BJ (cell line): ENCODE results near the gene PSMB11. TPM values are rescaled to one million over a fixed set of nuclear protein-coding genes. Genes with fewer than 3 reads are reported as not detected.

Experiments
- CTCF ChIA-PET: fragments of 350-600 bp; formaldehyde crosslinking; extraction: SDS; loops from one replicate; lab custom pipeline; 2021; ENCODE audit warnings: antibody characterized with exemption, inconsistent platforms; lab: Yijun Ruan, JAX
- POLR2A ChIA-PET: fragments of 300-600 bp; sonication (Branson Sonifier 250); formaldehyde crosslinking; extraction: SDS; loops from one replicate; lab custom pipeline; 2021; ENCODE audit warnings: antibody characterized with exemption; lab: Charles Lee
- DNase-seq: peaks from one replicate; pipeline ENCODE4 v3.0.0-alpha.2; 2011; ENCODE audit warnings: low read depth
- H3K27me3 ChIP-seq: 2 replicates; pipeline ENCODE4 v1.6.0; 2011; ENCODE audit warnings: low read length; ENCODE audit not compliant: control insufficient read depth, insufficient read depth
- H3K36me3 ChIP-seq: 2 replicates; pipeline ENCODE4 v1.5.1; 2011; ENCODE audit warnings: low read length; ENCODE audit not compliant: control insufficient read depth, insufficient read depth
- H3K4me3 ChIP-seq: 2 replicates; pipeline ENCODE4 v1.5.1; 2011; ENCODE audit warnings: low read depth, mild to moderate bottlenecking, control low read depth, low read length
- polyA plus RNA-seq: library from polyadenylated mRNA; depleted of rRNA; stranded (reverse); fragments of >200 nt; gene quantifications from 2 replicates; pipeline ENCODE4 v1.2.3, GENCODE V29; 2011
- TF ChIP-seq, protein P1 (sequence below): IDR thresholded peaks from 2 replicates; pipeline ENCODE4 v1.5.1; 2011; ENCODE audit warnings: low read depth, mild to moderate bottlenecking, control low read depth, inconsistent platforms, low read length, moderate library complexity; ENCODE audit not compliant: insufficient read depth

The PSMB11 gene
- polyA plus RNA-seq, 1 experiment: not detected

DNA sequence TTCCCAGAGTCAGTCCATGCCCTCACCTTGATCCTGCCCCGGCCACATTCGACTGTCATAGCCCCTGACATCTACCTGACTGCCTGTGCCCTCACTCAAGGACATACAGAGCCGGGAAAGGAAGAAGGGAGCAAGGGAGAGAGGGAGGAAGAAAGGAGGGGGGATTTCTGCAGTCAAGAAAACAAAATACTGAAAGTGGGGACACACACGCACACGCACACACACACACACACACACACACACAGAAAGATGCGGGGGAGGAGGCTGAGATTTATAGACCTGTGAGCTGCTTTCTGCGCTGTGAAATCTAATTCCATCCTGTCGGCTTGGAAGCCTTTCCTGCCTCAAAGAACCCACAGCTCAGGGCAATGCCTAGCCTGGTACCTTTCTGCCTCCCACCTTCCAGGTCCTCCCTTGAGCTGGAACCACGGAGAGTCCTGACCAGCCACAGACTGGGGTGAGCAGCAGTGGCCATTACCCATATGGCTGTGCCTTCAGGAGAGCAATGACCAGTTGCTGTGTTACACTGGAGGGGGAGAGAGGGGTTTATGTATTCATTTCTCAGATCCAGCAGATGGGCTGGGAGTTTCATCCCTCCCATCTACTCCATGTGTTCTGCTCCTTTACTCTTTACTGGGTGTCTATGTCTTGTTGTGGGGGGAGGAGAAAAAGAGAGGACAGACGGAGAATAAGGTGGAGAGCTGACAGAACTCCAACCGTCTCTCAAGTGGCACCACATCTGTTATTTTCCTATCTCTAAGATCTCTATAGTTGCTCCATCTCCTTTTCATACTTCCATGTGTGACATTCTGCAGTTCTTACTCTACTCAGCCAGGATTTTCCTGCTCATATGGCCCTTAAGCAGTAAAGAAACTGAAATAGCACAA lies 45.0 kb upstream of the PSMB11 start:
- ChIA-PET POLR2A (interaction anchor here (0.9 kb wide), 1 partner anchor 11 kb away, joined by 3 read pairs; no protein-coding TSS in a partner anchor), CTCF (interaction anchor here (0.8 to 18.4 kb wide), 7 partner anchors 11 to 112 kb away, joined by 3 to 539 read pairs (median 5); partner anchors contain the start of genes AJUBA and CDH24)
- Histone ChIP-seq H3K27me3 (no peaks in the 10 kb centered on the region), H3K4me3 (no peak overlapping the region), H3K36me3 (no peaks in the 10 kb centered on the region)
- DNase-seq: no peak
- TF ChIP-seq, protein P1, sequence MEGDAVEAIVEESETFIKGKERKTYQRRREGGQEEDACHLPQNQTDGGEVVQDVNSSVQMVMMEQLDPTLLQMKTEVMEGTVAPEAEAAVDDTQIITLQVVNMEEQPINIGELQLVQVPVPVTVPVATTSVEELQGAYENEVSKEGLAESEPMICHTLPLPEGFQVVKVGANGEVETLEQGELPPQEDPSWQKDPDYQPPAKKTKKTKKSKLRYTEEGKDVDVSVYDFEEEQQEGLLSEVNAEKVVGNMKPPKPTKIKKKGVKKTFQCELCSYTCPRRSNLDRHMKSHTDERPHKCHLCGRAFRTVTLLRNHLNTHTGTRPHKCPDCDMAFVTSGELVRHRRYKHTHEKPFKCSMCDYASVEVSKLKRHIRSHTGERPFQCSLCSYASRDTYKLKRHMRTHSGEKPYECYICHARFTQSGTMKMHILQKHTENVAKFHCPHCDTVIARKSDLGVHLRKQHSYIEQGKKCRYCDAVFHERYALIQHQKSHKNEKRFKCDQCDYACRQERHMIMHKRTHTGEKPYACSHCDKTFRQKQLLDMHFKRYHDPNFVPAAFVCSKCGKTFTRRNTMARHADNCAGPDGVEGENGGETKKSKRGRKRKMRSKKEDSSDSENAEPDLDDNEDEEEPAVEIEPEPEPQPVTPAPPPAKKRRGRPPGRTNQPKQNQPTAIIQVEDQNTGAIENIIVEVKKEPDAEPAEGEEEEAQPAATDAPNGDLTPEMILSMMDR: no peak

DNA sequence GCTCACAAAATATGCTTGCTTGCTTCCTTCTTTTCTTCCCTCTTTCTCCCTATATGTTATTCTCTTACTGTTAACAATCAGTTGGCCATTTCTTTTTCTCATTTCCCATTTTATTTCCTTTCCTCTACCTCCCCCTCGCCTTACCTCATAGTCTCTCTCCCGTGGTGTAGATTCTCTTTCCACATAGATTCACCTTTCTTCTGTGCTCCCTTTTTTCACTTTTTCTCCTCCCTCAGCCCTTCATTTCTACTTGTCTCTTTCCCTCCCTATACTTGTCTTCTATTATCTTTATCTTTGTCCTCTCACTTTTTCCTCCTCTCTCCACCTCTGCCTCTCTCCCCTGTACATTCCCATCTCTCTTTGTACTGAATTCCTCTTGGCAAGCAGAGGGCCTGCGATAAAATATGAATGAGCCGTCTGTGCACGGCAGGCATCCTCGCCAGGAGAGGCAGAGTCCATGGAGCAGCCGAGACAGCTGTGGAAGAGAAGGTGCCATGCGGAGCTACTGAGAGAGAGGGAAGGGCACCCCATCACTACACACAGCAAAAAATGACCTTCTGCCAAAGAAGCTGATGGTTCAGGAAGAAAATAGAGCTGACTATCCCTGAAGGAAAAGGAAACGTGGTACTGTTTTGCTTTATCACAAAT lies 44.2 kb upstream of the PSMB11 start:
- ChIA-PET POLR2A (no interaction called here), CTCF (interaction anchor here (6.4 to 18.4 kb wide), 3 partner anchors 10 to 60 kb away, joined by 59 to 539 read pairs (median 79); partner anchors contain the start of genes AJUBA and CDH24)
- Histone ChIP-seq H3K36me3 (no peaks in the 10 kb centered on the region), H3K4me3 (no peak overlapping the region), H3K27me3 (no peaks in the 10 kb centered on the region)
- DNase-seq: no peak
- TF ChIP-seq, protein P1: no peak

DNA sequence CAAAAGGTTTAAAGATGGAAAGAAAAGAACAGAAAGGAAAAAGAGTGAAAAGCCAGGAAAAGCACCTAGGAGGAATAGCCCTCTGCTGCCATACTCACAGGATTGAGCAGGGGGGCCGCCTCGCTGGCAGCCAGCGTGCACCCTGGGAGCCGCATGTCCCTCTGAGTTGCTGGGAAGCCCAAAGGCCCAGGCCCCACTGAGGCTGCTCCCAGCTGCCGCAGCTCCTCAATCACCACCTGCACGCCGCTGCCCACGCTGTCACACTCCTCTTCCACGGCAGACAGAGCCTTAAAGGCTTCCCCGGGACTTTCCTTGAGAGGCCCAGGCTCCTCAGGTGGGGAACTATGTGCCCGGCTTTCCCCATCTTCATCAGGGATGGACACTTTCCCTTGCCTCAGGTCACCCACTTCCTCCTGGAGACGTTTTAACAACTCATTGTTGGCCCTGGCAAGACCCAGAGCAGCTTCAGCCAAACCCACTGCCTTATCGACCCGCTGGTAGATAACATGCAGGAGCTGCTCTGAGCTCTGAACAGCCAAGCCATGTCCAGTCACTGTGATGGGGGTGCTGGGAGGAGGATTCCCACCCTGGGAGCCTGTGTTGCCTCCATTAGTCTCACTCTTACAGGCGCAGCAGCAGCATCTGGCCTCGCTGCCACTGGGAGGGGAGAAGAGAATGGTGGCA lies 43.5 kb upstream of the PSMB11 start:
- CTCF ChIA-PET: interaction anchor here (8.1 to 18.4 kb wide), 2 partner anchors 14 to 59 kb away, joined by 79 to 539 read pairs; partner anchors contain the start of genes AJUBA and CDH24
- POLR2A ChIA-PET: no interaction called here
- Histone ChIP-seq H3K4me3 (no peak overlapping the region), H3K27me3 (no peaks in the 10 kb centered on the region), H3K36me3 (no peaks in the 10 kb centered on the region)
- TF ChIP-seq, protein P1: no peak
- DNase-seq: no peak

DNA sequence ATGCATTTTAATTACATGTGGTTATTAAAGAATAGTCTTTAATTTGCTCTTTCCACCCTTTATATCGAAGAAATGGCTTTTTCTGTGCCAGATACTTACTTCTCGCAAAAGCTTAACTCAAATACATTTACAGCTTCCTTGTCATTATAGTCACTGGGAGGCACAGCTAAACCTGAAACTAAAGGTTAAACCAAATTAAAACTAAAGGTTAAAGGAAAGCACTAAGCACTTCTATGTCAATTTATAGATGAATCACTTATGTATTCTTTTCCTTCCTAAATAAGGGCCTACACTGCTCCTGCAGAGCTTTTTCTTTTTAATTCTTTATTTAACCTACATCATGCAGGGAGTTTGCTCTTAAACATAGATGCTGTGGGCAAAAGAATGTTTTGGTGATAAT lies 41.2 kb upstream of the PSMB11 start:
- CTCF ChIA-PET: interaction anchor here (0.9 to 2.8 kb wide), 5 partner anchors 8 to 109 kb away, joined by 3 to 17 read pairs (median 3); partner anchors contain the start of gene CDH24
- TF ChIP-seq, protein P1: no peak
- Histone ChIP-seq H3K4me3 (no peak overlapping the region), H3K36me3 (no peaks in the 10 kb centered on the region), H3K27me3 (no peaks in the 10 kb centered on the region)
- DNase-seq: no peak
- POLR2A ChIA-PET: no interaction called here
